T-cell (primary cell): Measurements from ENCODE around the gene POLD1. TPM values are rescaled to one million over a fixed set of nuclear protein-coding genes. Genes with fewer than 3 reads are reported as not detected.
A peak's percentile ranks its signal among the peaks of the same experiment; 100 is the strongest.

ENCODE experiments used
- ATAC-seq, 4 experiments: fragments of 200-7000 bp in 3 of 4; fragments of 150-1000 bp in 1 of 4; cut with Tn5 transposase; replicated peaks in 1 of 4; 1 replicate in 3 of 4; 2 replicates in 1 of 4; pipeline ENCODE4 v1.10.0; 2021; ENCODE audit warnings: moderate library complexity in 3 of 4, mild to moderate bottlenecking in 2 of 4, moderate number of reproducible peaks in 1 of 4
- CTCF ChIA-PET, 2 donors: fragments of 300-600 bp; sonication (Branson Sonifier 250); formaldehyde crosslinking; loops; one replicate each; lab custom pipeline; 2022; ENCODE audit warnings: antibody characterized with exemption in 2 of 2; lab: Charles Lee
- POLR2A ChIA-PET, 2 donors: fragments of 300-600 bp; sonication (Branson Sonifier 250); formaldehyde crosslinking; loops; one replicate each; lab custom pipeline; 2022; ENCODE audit warnings: antibody characterized with exemption in 2 of 2; lab: Charles Lee
- DNase-seq, 35 experiments: peaks; one replicate each; pipeline versions ENCODE4 v3.0.0 to v3.0.0-alpha.2; 2013 to 2023
- H3K27ac ChIP-seq: one replicate; pipeline ENCODE4 v1.5.1; 2013; ENCODE audit warnings: low read length
- H3K27me3 ChIP-seq, 2 experiments: replicated peaks in 1 of 2; 1 replicate in 1 of 2; 2 replicates in 1 of 2; pipeline versions ENCODE4 v1.6.1 to v1.7.0; 2013; ENCODE audit warnings: low read length in 1 of 2, mixed read lengths in 1 of 2; ENCODE audit not compliant: control insufficient read depth in 2 of 2, insufficient read depth in 2 of 2; ENCODE audit errors: extremely low read depth in 1 of 2
- H3K36me3 ChIP-seq, 2 donors: 1 replicate in 1 of 2; 2 replicates in 1 of 2; pipeline versions ENCODE4 v1.6.1 to v1.7.0; 2013; ENCODE audit warnings: low read length in 1 of 2; ENCODE audit not compliant: control insufficient read depth in 2 of 2, insufficient read depth in 1 of 2; ENCODE audit errors: extremely low read depth in 1 of 2
- H3K4me1 ChIP-seq, 2 experiments: 1 replicate in 1 of 2; 2 replicates in 1 of 2; pipeline versions ENCODE4 v1.6.1 to v1.7.0; 2013; ENCODE audit warnings: low read length in 2 of 2, mixed read lengths in 1 of 2; ENCODE audit not compliant: insufficient read depth in 2 of 2, control insufficient read depth in 1 of 2; ENCODE audit errors: extremely low read depth in 1 of 2
- H3K4me3 ChIP-seq, 2 donors: 1 replicate in 1 of 2; 2 replicates in 1 of 2; pipeline versions ENCODE4 v1.5.1 to v1.7.0; 2013; ENCODE audit warnings: mild to moderate bottlenecking in 2 of 2, low read length in 1 of 2, moderate library complexity in 1 of 2; ENCODE audit not compliant: control insufficient read depth in 1 of 2; ENCODE audit errors: extremely low read depth in 1 of 2
- H3K9me3 ChIP-seq: 2 replicates; pipeline ENCODE4 v1.7.0; 2013
- H3K27ac Mint-ChIP-seq, 2 donors: one replicate each; pipeline ENCODE4 v1.8.0; 2020 to 2021; ENCODE audit warnings: mild to moderate bottlenecking in 2 of 2, mixed read lengths in 2 of 2
- H3K27me3 Mint-ChIP-seq, 2 donors: one replicate each; pipeline ENCODE4 v1.8.0; 2021 to 2022; ENCODE audit warnings: mixed read lengths in 2 of 2
- H3K36me3 Mint-ChIP-seq: one replicate; pipeline ENCODE4 v1.8.0; 2021; ENCODE audit warnings: mixed read lengths
- H3K4me1 Mint-ChIP-seq, 3 donors: one replicate each; pipeline ENCODE4 v1.8.0; 2020 to 2022; ENCODE audit warnings: mixed read lengths in 3 of 3, mild to moderate bottlenecking in 1 of 3
- H3K4me3 Mint-ChIP-seq, 3 donors: one replicate each; pipeline ENCODE4 v1.8.0; 2020 to 2022; ENCODE audit warnings: mild to moderate bottlenecking in 3 of 3, mixed read lengths in 3 of 3, moderate library complexity in 3 of 3
- H3K9me3 Mint-ChIP-seq, 3 donors: one replicate each; pipeline ENCODE4 v1.8.0; 2020 to 2022; ENCODE audit warnings: mixed read lengths in 3 of 3
- WGBS: methylation state at CpG from one replicate; pipeline ENCODE4 v1.1.5; 2013; ENCODE audit warnings: missing lambda C conversion rate; ENCODE audit not compliant: insufficient coverage; 5-methylcytosine and 5-hydroxymethylcytosine counted together
- total RNA-seq, 35 experiments: library from RNA in 6 of 35; stranded (reverse) in 6 of 35; fragments of 120-200 nt in 1 of 35; gene quantifications; one replicate each; pipeline versions ENCODE4 v1.2.1 to v1.2.4 and lab custom pipeline; 2013 to 2026

The POLD1 gene
- total RNA-seq, 5 donors from 2014 or later (not counting 1 experiment from before 2014, with no cell fraction given), result 32.9 to 67.1 (median 54.0) TPM

DNA sequence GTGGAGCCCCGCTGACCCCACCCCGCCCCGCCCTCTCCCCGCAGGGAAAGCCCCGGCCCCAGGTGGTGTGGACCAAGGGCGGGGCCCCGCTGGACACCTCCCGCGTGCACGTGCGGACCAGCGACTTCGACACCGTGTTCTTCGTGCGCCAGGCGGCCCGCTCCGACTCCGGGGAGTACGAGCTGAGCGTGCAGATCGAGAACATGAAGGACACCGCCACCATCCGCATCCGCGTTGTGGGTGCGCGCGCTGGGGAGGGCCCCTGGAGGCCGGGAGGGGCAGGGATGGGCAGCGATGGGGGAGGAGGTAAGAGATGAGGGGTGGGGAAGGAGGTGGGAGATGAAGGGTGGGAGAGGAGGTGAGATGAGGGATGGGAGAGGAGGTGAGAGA lies 74.9 kb downstream of the POLD1 start:
- no peak overlapping the region for H3K27ac ChIP-seq
- H3K9me3 Mint-ChIP-seq, result no peaks in the 10 kb centered on the region
- CTCF ChIA-PET, result no interaction called here

GRCh38 chr19:50459638-50460037 lies 75.5 kb downstream of the POLD1 start:
- CTCF ChIA-PET, result no interaction called here
- POLR2A ChIA-PET, result no interaction called here
- Mint-ChIP-seq H3K4me1 (peaks cover 0 to 8% (median 4%) of the 10 kb centered on the region in 3 donors), H3K36me3 (no peaks in the 10 kb centered on the region), H3K9me3 (no peaks in the 10 kb centered on the region), H3K27ac (no peak overlapping the region), H3K27me3 (peaks cover 41 to 54% of the 10 kb centered on the region in 2 donors), H3K4me3 (no peak overlapping the region)
- ATAC-seq, result no peak
- H3K9me3 ChIP-seq, result no peaks in the 10 kb centered on the region
- no CpG with 5 or more reads among the region's 1 CpG for WGBS
- peaks cover 0 to 62% of the 10 kb centered on the region in 2 experiments for H3K27me3 ChIP-seq
- H3K4me1 ChIP-seq, result peaks cover 0 to 7% of the 10 kb centered on the region in 2 experiments
- no peaks in the 10 kb centered on the region for H3K36me3 ChIP-seq
- H3K27ac ChIP-seq, result no peak overlapping the region
- DNase-seq, result no peak
- no peak overlapping the region for H3K4me3 ChIP-seq

More for the DNA sequence above, 74.9 kb downstream of the POLD1 start:
- POLR2A ChIA-PET, result no interaction called here
- no peak for DNase-seq
- Mint-ChIP-seq H3K27ac (no peak overlapping the region), H3K4me3 (no peak overlapping the region), H3K36me3 (no peaks in the 10 kb centered on the region), H3K4me1 (peaks cover 0 to 8% (median 4%) of the 10 kb centered on the region in 3 donors), H3K27me3 (peaks cover 41 to 52% of the 10 kb centered on the region in 2 donors)
- H3K4me1 ChIP-seq, result peaks cover 0 to 7% of the 10 kb centered on the region in 2 experiments
- H3K27me3 ChIP-seq, result peaks cover 0 to 60% of the 10 kb centered on the region in 2 experiments
- no peaks in the 10 kb centered on the region for H3K9me3 ChIP-seq
- 54% methylated on average over 23 of the region's 32 CpGs for WGBS
- H3K36me3 ChIP-seq, result no peaks in the 10 kb centered on the region
- no peak for ATAC-seq
- H3K4me3 ChIP-seq, result no peak overlapping the region

DNA sequence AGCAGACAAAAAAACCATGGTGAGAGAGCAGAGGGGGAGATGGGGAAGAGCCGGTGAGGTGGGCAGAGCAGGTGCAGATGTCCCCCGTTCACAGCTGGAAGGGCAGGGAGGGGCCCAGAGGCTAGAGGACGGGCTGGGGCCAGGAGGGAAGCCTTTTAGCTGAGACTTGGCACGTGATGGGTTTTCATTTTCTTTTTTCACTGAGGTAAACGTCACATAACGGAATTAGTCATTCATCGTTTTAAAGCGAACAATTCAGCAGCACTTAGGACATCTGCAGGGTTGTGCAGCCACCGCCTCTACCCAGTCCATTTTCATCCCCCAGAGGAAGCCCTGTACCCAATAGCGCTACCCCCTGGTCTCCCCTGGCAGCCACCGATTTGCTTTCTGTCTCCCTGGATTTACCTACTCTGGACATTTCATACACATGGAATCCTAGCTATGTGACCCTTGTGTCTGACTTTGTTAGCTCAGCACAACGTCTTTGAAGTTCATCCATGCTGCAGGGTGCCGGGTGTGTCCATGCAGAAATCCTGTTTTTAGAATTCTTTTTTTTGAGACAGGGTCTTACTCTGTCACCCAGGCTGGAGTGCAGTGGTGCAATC lies 76.1 kb downstream of the POLD1 start:
- Histone ChIP-seq H3K9me3 (no peaks in the 10 kb centered on the region), H3K4me3 (no peak overlapping the region), H3K36me3 (no peaks in the 10 kb centered on the region), H3K27ac (no peak overlapping the region), H3K4me1 (peaks cover 0 to 7% of the 10 kb centered on the region in 2 experiments), H3K27me3 (peaks cover 0 to 63% of the 10 kb centered on the region in 2 experiments)
- Mint-ChIP-seq H3K9me3 (no peaks in the 10 kb centered on the region), H3K4me3 (no peak overlapping the region), H3K27ac (no peak overlapping the region), H3K36me3 (no peaks in the 10 kb centered on the region), H3K27me3 (peaks cover 44 to 51% of the 10 kb centered on the region in 2 donors), H3K4me1 (peaks cover 0 to 8% (median 4%) of the 10 kb centered on the region in 3 donors)
- no peak for ATAC-seq
- POLR2A ChIA-PET, result no interaction called here
- WGBS, result 36% methylated on average over 13 of the region's 13 CpGs
- CTCF ChIA-PET, result interaction anchor here in 1 of 2 donors (0.6 kb wide), 1 partner anchor 132 kb away, joined by 6 read pairs; no protein-coding TSS in a partner anchor
- no peak for DNase-seq

GRCh38 chr19:50461066-50461875 lies 77.1 kb downstream of the POLD1 start:
- 35% methylated on average over 16 of the region's 28 CpGs for WGBS
- no peak overlapping the region for H3K27ac Mint-ChIP-seq

GRCh38 chr19:50462970-50463369 lies 78.8 kb downstream of the POLD1 start:
- peaks cover 0 to 8% (median 4%) of the 10 kb centered on the region in 3 donors for H3K4me1 Mint-ChIP-seq
- Histone ChIP-seq H3K36me3 (no peaks in the 10 kb centered on the region), H3K27me3 (peaks cover 0 to 57% of the 10 kb centered on the region in 2 experiments), H3K9me3 (no peaks in the 10 kb centered on the region), H3K4me1 (peaks cover 0 to 7% of the 10 kb centered on the region in 2 experiments), H3K27ac (no peak overlapping the region), H3K4me3 (no peak overlapping the region)
- H3K27me3 Mint-ChIP-seq, result peaks cover 29 to 32% of the 10 kb centered on the region in 2 donors
- H3K4me3 Mint-ChIP-seq, result no peak overlapping the region
- H3K27ac Mint-ChIP-seq, result no peak overlapping the region
- WGBS, result 82% methylated on average over 7 of the region's 7 CpGs
- ATAC-seq (no peak), DNase-seq (no peak)
- no peaks in the 10 kb centered on the region for H3K9me3 Mint-ChIP-seq
- POLR2A ChIA-PET, result no interaction called here
- H3K36me3 Mint-ChIP-seq, result no peaks in the 10 kb centered on the region
- CTCF ChIA-PET, result interaction anchor here in 1 of 2 donors (0.6 kb wide), 1 partner anchor 190 kb away, joined by 4 read pairs; no protein-coding TSS in a partner anchor

More at GRCh38 chr19:50461066-50461875, 77.1 kb downstream of the POLD1 start:
- Histone ChIP-seq H3K4me3 (no peak overlapping the region), H3K36me3 (no peaks in the 10 kb centered on the region), H3K27me3 (peaks cover 0 to 63% of the 10 kb centered on the region in 2 experiments), H3K9me3 (no peaks in the 10 kb centered on the region), H3K4me1 (peaks cover 0 to 7% of the 10 kb centered on the region in 2 experiments), H3K27ac (no peak overlapping the region)
- H3K9me3 Mint-ChIP-seq, result no peaks in the 10 kb centered on the region
- CTCF ChIA-PET, result no interaction called here
- DNase-seq (peak in 31 of 35 experiments; percentile 3 to 77 (median 40)), ATAC-seq (peak; percentile 70 to 85 (median 78))
- H3K27me3 Mint-ChIP-seq, result peaks cover 39 to 44% of the 10 kb centered on the region in 2 donors
- POLR2A ChIA-PET, result no interaction called here
- no peaks in the 10 kb centered on the region for H3K36me3 Mint-ChIP-seq
- H3K4me3 Mint-ChIP-seq, result no peak overlapping the region
- peaks cover 0 to 8% (median 4%) of the 10 kb centered on the region in 3 donors for H3K4me1 Mint-ChIP-seq

DNA sequence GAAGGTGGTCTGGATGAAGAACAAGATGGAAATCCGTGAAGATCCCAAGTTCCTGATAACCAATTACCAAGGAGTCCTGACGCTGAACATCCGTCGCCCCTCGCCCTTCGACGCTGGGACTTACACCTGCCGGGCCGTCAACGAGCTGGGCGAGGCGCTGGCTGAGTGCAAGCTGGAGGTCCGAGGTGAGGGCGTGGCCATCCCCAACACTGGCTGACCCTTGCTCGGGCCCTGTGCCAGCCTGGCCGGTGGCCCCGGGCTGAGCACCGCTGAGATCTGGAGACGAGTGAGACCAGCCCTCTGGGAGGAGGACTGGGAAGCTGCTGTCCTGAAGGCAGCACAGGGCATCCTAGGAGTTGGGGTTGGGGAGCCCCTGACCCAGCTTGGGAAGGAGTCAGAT lies 80.2 kb downstream of the POLD1 start:
- ATAC-seq, result no peak
- no peak overlapping the region for H3K27ac Mint-ChIP-seq
- peaks cover 0 to 7% of the 10 kb centered on the region in 2 experiments for H3K4me1 ChIP-seq
- H3K27me3 Mint-ChIP-seq, result peaks cover 36% of the 10 kb centered on the region in 2 donors
- no peaks in the 10 kb centered on the region for H3K36me3 Mint-ChIP-seq
- DNase-seq, result no peak
- CTCF ChIA-PET, result no interaction called here
- H3K9me3 Mint-ChIP-seq, result no peaks in the 10 kb centered on the region
- no peak overlapping the region for H3K4me3 Mint-ChIP-seq
- H3K27ac ChIP-seq, result no peak overlapping the region
- H3K9me3 ChIP-seq, result no peaks in the 10 kb centered on the region
- H3K27me3 ChIP-seq, result peaks cover 0 to 52% of the 10 kb centered on the region in 2 experiments
- peaks cover 0 to 8% (median 4%) of the 10 kb centered on the region in 3 donors for H3K4me1 Mint-ChIP-seq
- 83% methylated on average over 18 of the region's 19 CpGs for WGBS
- no peak overlapping the region for H3K4me3 ChIP-seq
- POLR2A ChIA-PET, result no interaction called here
- H3K36me3 ChIP-seq, result no peaks in the 10 kb centered on the region
